Gastrocnemius medialis (tissue), 4 donors: ENCODE measurements around the gene EFHD1.

ENCODE experiments used
- POLR2A ChIP-seq, 2 donors: fragments of 450-650 bp; IDR thresholded peaks; one replicate each; pipeline ENCODE4 v1.6.1; 2017; ENCODE audit warnings: antibody characterized with exemption in 2 of 2, mild to moderate bottlenecking in 2 of 2, moderate library complexity in 2 of 2
- TF ChIP-seq, protein P1 (sequence below), 5 experiments: fragments of 450-650 bp in 3 of 5; fragments of 200-600 bp in 2 of 5; sonication (generic) in 2 of 5; IDR thresholded peaks in 4 of 5; conservative IDR thresholded peaks in 1 of 5; 1 replicate in 4 of 5; 2 replicates in 1 of 5; pipeline ENCODE4 v1.5.1; 2016 to 2019; ENCODE audit warnings: antibody characterized with exemption in 5 of 5, mild to moderate bottlenecking in 3 of 5, moderate library complexity in 3 of 5

DNA sequence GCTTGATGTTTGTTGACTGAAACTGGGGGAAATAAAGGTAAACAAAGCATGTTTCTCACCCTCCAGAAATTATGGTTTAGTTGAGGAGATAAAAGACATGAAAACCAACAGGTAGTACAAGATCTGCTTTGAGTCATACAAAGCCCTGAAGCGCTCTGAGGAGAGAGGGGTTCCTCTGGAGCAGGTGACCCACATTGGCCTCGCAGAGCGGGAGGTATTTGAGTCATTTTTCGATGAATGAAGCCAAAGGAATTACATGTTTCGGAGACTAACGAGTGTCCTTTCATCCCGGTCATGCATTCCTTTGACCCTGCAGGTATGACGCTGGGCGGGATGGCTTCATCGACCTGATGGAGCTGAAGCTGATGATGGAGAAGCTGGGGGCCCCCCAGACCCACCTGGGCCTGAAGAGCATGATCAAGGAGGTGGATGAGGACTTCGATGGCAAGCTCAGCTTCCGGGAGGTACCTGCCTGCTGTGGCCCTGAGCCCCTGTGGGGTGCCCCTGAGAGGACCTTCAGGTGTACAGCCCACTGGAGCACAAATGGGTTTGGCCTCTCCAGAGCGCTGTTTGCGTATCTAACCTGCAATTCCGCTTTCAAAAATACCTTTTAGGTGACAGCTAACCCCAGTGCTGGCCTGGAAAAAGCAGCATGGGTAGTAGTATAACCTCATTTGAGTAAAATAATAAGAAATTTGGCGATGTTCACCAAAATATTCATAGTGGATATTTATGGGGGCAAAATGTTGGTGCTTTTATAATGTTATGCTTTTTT is 29.3 kb downstream of the EFHD1 start:
- TF ChIP-seq, protein P1, sequence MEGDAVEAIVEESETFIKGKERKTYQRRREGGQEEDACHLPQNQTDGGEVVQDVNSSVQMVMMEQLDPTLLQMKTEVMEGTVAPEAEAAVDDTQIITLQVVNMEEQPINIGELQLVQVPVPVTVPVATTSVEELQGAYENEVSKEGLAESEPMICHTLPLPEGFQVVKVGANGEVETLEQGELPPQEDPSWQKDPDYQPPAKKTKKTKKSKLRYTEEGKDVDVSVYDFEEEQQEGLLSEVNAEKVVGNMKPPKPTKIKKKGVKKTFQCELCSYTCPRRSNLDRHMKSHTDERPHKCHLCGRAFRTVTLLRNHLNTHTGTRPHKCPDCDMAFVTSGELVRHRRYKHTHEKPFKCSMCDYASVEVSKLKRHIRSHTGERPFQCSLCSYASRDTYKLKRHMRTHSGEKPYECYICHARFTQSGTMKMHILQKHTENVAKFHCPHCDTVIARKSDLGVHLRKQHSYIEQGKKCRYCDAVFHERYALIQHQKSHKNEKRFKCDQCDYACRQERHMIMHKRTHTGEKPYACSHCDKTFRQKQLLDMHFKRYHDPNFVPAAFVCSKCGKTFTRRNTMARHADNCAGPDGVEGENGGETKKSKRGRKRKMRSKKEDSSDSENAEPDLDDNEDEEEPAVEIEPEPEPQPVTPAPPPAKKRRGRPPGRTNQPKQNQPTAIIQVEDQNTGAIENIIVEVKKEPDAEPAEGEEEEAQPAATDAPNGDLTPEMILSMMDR (IDR thresholded peaks at IDR 0.05 in 4 of 5, conservative IDR thresholded peaks at IDR 0.05 in 1 of 5): no peak
- TF ChIP-seq POLR2A (IDR thresholded peaks at IDR 0.05): no peak
